ENCODE results near the gene HIPK1. TPM values are rescaled to one million over a fixed set of nuclear protein-coding genes. Genes with fewer than 3 reads are reported as not detected.

The HIPK1 gene
- total RNA-seq, 4 donors from 2014 or later, result 48.3 to 63.9 (median 53.1) TPM

DNA sequence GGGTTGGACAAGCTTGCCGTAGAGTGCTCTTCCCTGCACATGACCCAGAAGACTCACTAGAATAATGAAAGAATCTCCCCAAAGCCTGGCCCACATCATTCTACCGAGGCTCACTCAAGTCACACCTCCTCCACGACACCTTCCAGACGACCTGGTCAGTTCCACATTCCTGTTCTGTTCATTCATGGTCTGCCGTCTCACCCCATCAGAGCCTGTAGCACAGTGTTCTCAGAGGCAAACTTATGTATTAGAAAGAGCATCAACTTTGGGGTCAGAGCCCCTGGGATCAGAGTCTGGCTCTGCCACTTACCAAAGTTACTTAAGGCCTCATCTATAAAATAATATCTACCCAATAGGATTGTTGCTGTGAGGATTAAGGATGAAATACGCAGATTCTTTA lies 57.7 kb downstream of the HIPK1 start:
- in situ Hi-C loops (cut with MboI; ENCODE audit: low pct_ligation_motif_present in 1 of 4, low pct_unique_long_range_greater_than_20kb in 1 of 4, low sequenced_read_pairs in 3 of 4), result loop anchor here in 1 of 4 donors (10.0 kb wide), 1 partner anchor 288 kb away; no protein-coding TSS in a partner anchor
- intact Hi-C loops (cut with DNase I; ENCODE audit: low total_unique reads), result no loop called here
- no peak overlapping the region for H3K27ac ChIP-seq
- H3K9me3 ChIP-seq, result no peaks in the 10 kb centered on the region
- H3K27me3 ChIP-seq, result no peaks in the 10 kb centered on the region
- 79 to 87% methylated on average over 3 to 6 of the region's 6 CpGs for WGBS, 2 donors (ENCODE audit: low coverage in 1 of 2)
- DNase-seq, result no peak
- H3K36me3 ChIP-seq, result no peaks in the 10 kb centered on the region
- H3K4me1 ChIP-seq, result peaks cover 14 to 32% (median 20%) of the 10 kb centered on the region in 4 donors
- no peak overlapping the region for H3K4me3 ChIP-seq
- TF ChIP-seq POLR2A (IDR thresholded peaks at IDR 0.05) (no peak), EP300 (IDR thresholded peaks at IDR 0.05; ENCODE audit: low read depth) (no peak), POLR2AphosphoS5 (IDR thresholded peaks at IDR 0.05) (no peak)
- TF ChIP-seq, protein P1, sequence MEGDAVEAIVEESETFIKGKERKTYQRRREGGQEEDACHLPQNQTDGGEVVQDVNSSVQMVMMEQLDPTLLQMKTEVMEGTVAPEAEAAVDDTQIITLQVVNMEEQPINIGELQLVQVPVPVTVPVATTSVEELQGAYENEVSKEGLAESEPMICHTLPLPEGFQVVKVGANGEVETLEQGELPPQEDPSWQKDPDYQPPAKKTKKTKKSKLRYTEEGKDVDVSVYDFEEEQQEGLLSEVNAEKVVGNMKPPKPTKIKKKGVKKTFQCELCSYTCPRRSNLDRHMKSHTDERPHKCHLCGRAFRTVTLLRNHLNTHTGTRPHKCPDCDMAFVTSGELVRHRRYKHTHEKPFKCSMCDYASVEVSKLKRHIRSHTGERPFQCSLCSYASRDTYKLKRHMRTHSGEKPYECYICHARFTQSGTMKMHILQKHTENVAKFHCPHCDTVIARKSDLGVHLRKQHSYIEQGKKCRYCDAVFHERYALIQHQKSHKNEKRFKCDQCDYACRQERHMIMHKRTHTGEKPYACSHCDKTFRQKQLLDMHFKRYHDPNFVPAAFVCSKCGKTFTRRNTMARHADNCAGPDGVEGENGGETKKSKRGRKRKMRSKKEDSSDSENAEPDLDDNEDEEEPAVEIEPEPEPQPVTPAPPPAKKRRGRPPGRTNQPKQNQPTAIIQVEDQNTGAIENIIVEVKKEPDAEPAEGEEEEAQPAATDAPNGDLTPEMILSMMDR (IDR thresholded peaks at IDR 0.05), result no peak

DNA sequence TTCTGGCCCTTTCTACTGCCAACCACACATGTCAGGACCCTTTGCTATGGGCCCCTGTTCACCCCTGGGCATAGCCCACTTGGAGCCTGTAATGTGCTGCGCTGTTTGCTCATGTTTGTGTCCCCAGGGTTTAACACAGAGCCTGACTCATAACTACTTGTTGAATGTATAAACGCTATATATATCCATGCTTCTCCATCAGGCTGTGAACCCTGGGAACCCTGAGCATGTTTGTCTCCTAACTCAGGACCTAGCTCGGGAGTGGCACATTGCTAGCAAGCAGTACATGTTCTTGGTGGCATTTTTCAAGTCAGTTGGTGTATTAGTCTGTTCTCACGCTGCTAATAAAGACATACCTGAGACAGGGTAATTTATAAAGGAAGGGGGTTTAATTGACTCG lies 58.1 kb downstream of the HIPK1 start:
- H3K27ac ChIP-seq, result no peak overlapping the region
- H3K36me3 ChIP-seq, result no peaks in the 10 kb centered on the region
- no peak for DNase-seq
- intact Hi-C loops (cut with DNase I; ENCODE audit: low total_unique reads), result no loop called here
- 53 to 93% methylated on average over 3 to 5 of the region's 5 CpGs for WGBS, 2 donors (ENCODE audit: low coverage in 1 of 2)
- H3K9me3 ChIP-seq, result no peaks in the 10 kb centered on the region
- no peak overlapping the region for H3K4me3 ChIP-seq
- TF ChIP-seq EP300 (IDR thresholded peaks at IDR 0.05; ENCODE audit: low read depth) (no peak), POLR2AphosphoS5 (IDR thresholded peaks at IDR 0.05) (no peak), POLR2A (IDR thresholded peaks at IDR 0.05) (no peak)
- TF ChIP-seq, protein P1 (IDR thresholded peaks at IDR 0.05), result no peak
- in situ Hi-C loops (cut with MboI; ENCODE audit: low pct_ligation_motif_present in 1 of 4, low pct_unique_long_range_greater_than_20kb in 1 of 4, low sequenced_read_pairs in 3 of 4), result loop anchor here in 1 of 4 donors (10.0 kb wide), 1 partner anchor 288 kb away; no protein-coding TSS in a partner anchor
- no peaks in the 10 kb centered on the region for H3K27me3 ChIP-seq
- peaks cover 12 to 28% (median 18%) of the 10 kb centered on the region in 4 donors for H3K4me1 ChIP-seq

DNA sequence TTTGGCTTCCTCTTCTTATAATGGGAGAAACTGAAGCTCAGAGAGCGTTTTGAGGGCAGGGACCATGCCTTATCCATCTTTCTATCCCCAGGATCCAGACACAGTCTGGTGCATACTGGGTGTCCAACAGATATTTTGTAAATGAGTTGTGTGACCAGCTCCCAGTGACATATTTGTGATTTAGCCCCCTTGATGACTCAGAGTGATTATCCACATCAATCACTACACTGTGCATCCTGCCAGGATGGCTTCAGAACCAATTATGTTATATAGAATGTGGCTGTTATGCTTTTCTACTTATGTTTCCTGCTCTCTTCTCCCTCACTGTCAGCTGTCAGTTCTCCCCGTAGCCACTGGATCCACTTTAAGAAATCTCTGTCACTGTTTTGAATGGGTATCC lies 61.4 kb downstream of the HIPK1 start:
- 57 to 84% methylated on average over 1 to 2 of the region's 2 CpGs for WGBS, 2 donors (ENCODE audit: low coverage in 1 of 2)
- Histone ChIP-seq H3K27me3 (no peaks in the 10 kb centered on the region), H3K4me1 (no peaks in the 10 kb centered on the region), H3K27ac (no peak overlapping the region), H3K9me3 (peaks cover 4 to 10% of the 10 kb centered on the region in 2 donors), H3K4me3 (no peak overlapping the region), H3K36me3 (no peaks in the 10 kb centered on the region)
- TF ChIP-seq POLR2AphosphoS5 (IDR thresholded peaks at IDR 0.05), result no peak
- TF ChIP-seq, protein P1 (IDR thresholded peaks at IDR 0.05), result no peak
- no peak for TF ChIP-seq EP300 (IDR thresholded peaks at IDR 0.05; ENCODE audit: low read depth)
- no peak for TF ChIP-seq POLR2A (IDR thresholded peaks at IDR 0.05)
- no peak for DNase-seq
- in situ Hi-C loops (cut with MboI; ENCODE audit: low pct_ligation_motif_present in 1 of 4, low pct_unique_long_range_greater_than_20kb in 1 of 4, low sequenced_read_pairs in 3 of 4) (no loop called here), intact Hi-C loops (cut with DNase I; ENCODE audit: low total_unique reads) (no loop called here)

DNA sequence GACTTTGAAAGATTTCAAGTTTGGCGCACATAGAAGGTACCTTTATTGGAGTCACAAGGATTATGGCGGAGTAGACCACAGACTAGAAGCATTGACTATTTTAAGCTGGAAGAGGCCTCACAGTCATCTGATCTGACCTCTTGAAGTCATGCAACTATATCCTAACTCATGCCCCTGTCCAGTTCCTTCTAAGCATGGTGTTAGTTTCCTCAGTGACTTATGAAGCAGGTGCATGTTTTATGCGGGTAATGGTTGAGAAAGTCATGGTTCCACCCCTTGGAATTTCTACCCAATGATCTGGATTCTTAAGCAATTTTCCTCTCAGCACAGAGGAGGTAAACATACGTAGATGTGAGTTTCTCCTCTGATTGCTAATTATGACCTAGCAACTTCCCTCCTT lies 61.8 kb downstream of the HIPK1 start:
- no peak for TF ChIP-seq EP300 (IDR thresholded peaks at IDR 0.05; ENCODE audit: low read depth)
- TF ChIP-seq POLR2A (IDR thresholded peaks at IDR 0.05), result no peak
- no peak for TF ChIP-seq POLR2AphosphoS5 (IDR thresholded peaks at IDR 0.05)
- TF ChIP-seq, protein P1 (IDR thresholded peaks at IDR 0.05), result no peak
- Histone ChIP-seq H3K36me3 (no peaks in the 10 kb centered on the region), H3K4me3 (no peak overlapping the region), H3K27me3 (no peaks in the 10 kb centered on the region), H3K27ac (no peak overlapping the region), H3K4me1 (no peaks in the 10 kb centered on the region), H3K9me3 (peaks cover 8 to 14% of the 10 kb centered on the region in 2 donors)
- intact Hi-C loops (cut with DNase I; ENCODE audit: low total_unique reads) (no loop called here), in situ Hi-C loops (cut with MboI; ENCODE audit: low pct_ligation_motif_present in 1 of 4, low pct_unique_long_range_greater_than_20kb in 1 of 4, low sequenced_read_pairs in 3 of 4) (no loop called here)
- 80 to 81% methylated on average over 1 to 4 of the region's 4 CpGs for WGBS, 2 donors (ENCODE audit: low coverage in 1 of 2)
- DNase-seq, result no peak

Measured in transverse colon (tissue), 4 donors.